Liver (tissue), 9 donors: Measurements from ENCODE around the gene C1orf21. TPM values are rescaled to one million over a fixed set of nuclear protein-coding genes. Genes with fewer than 3 reads are reported as not detected.

Source experiments
- DNase-seq: peaks from one replicate; pipeline ENCODE4 v3.0.0-alpha.2; 2017; ENCODE audit warnings: low spot score
- H3K27ac ChIP-seq, 2 donors: one replicate each; pipeline ENCODE4 v1.7.0; 2013; ENCODE audit warnings: inconsistent platforms in 2 of 2, low read length in 2 of 2, control low read depth in 1 of 2, low read depth in 1 of 2, mild to moderate bottlenecking in 1 of 2
- H3K27me3 ChIP-seq, 4 donors: one replicate each; pipeline versions ENCODE4 v1.6.1 to v1.7.0; 2013; ENCODE audit warnings: low read length in 3 of 4, inconsistent platforms in 1 of 4, mild to moderate bottlenecking in 1 of 4, moderate library complexity in 1 of 4; ENCODE audit not compliant: control insufficient read depth in 4 of 4, insufficient read depth in 4 of 4
- H3K36me3 ChIP-seq, 4 donors: one replicate each; pipeline versions ENCODE4 v1.6.1 to v1.7.0; 2013; ENCODE audit warnings: low read length in 3 of 4, mild to moderate bottlenecking in 3 of 4, low read depth in 1 of 4, moderate library complexity in 1 of 4; ENCODE audit not compliant: control insufficient read depth in 4 of 4, insufficient read depth in 3 of 4
- H3K4me1 ChIP-seq, 4 donors: one replicate each; pipeline versions ENCODE4 v1.6.1 to v1.7.0; 2013; ENCODE audit warnings: low read length in 3 of 4, mild to moderate bottlenecking in 3 of 4, moderate library complexity in 1 of 4; ENCODE audit not compliant: control insufficient read depth in 4 of 4, insufficient read depth in 4 of 4
- H3K4me3 ChIP-seq, 3 donors: one replicate each; pipeline versions ENCODE4 v1.6.1 to v1.7.0; 2013; ENCODE audit warnings: low read length in 3 of 3, control low read depth in 1 of 3, low read depth in 1 of 3, mild to moderate bottlenecking in 1 of 3
- H3K9ac ChIP-seq, 2 donors: one replicate each; pipeline ENCODE4 v1.7.0; 2013; ENCODE audit warnings: low read length in 2 of 2, mild to moderate bottlenecking in 2 of 2, moderate library complexity in 2 of 2, control low read depth in 1 of 2, low read depth in 1 of 2
- H3K9me3 ChIP-seq, 4 donors: one replicate each; pipeline versions ENCODE4 v1.6.1 to v1.7.0; 2013; ENCODE audit warnings: low read length in 3 of 4; ENCODE audit not compliant: control insufficient read depth in 4 of 4
- ATF3 ChIP-seq: IDR thresholded peaks from 2 replicates; pipeline ENCODE4 v1.6.1; 2016; ENCODE audit warnings: antibody characterized with exemption
- CTCF ChIP-seq: fragments of 150-350 bp; IDR thresholded peaks from 2 replicates; pipeline ENCODE4 v1.5.1; 2017; ENCODE audit warnings: improper control_type of control experiment, low read depth, low read length; ENCODE audit not compliant: missing input control
- EGR1 ChIP-seq, 2 donors: IDR thresholded peaks; 2 replicates each; pipeline ENCODE4 v1.6.1; 2016 to 2018; ENCODE audit warnings: antibody characterized with exemption in 2 of 2, low read depth in 2 of 2
- FOXA1 ChIP-seq: IDR thresholded peaks from 2 replicates; pipeline ENCODE4 v1.6.1; 2016; ENCODE audit warnings: antibody characterized with exemption
- FOXA2 ChIP-seq: IDR thresholded peaks from 2 replicates; pipeline ENCODE4 v1.6.1; 2016; ENCODE audit warnings: antibody characterized with exemption
- GABPA ChIP-seq, 2 donors: IDR thresholded peaks in 1 of 2; conservative IDR thresholded peaks in 1 of 2; 2 replicates each; pipeline ENCODE4 v1.6.1; 2016; ENCODE audit warnings: antibody characterized with exemption in 2 of 2, mild to moderate bottlenecking in 1 of 2, moderate library complexity in 1 of 2
- HNF4A ChIP-seq, 2 donors: conservative IDR thresholded peaks; 2 replicates each; pipeline ENCODE4 v1.6.1; 2016; ENCODE audit warnings: antibody characterized with exemption in 2 of 2, mild to moderate bottlenecking in 2 of 2
- HNF4G ChIP-seq: IDR thresholded peaks from 2 replicates; pipeline ENCODE4 v1.6.1; 2016; ENCODE audit warnings: antibody characterized with exemption
- JUND ChIP-seq, 2 donors: IDR thresholded peaks; 2 replicates each; pipeline ENCODE4 v1.6.1; 2016; ENCODE audit warnings: antibody characterized with exemption in 2 of 2
- MAX ChIP-seq: IDR thresholded peaks from 2 replicates; pipeline ENCODE4 v1.6.1; 2016; ENCODE audit warnings: antibody characterized with exemption
- NR2F2 ChIP-seq: IDR thresholded peaks from 2 replicates; pipeline ENCODE4 v1.6.1; 2016; ENCODE audit warnings: antibody characterized with exemption
- RAD21 ChIP-seq, 2 donors: IDR thresholded peaks; 2 replicates each; pipeline ENCODE4 v1.6.1; 2016; ENCODE audit warnings: antibody characterized with exemption in 2 of 2, mild to moderate bottlenecking in 2 of 2
- REST ChIP-seq: IDR thresholded peaks from 2 replicates; pipeline ENCODE4 v1.6.1; 2016; ENCODE audit warnings: antibody characterized with exemption, mild to moderate bottlenecking
- RXRA ChIP-seq, 2 donors: IDR thresholded peaks; 2 replicates each; pipeline ENCODE4 v1.6.1; 2017 to 2018; ENCODE audit warnings: antibody characterized with exemption in 2 of 2, mild to moderate bottlenecking in 1 of 2
- SP1 ChIP-seq: IDR thresholded peaks from 2 replicates; pipeline ENCODE4 v1.6.1; 2018; ENCODE audit warnings: antibody characterized with exemption, mild to moderate bottlenecking
- TAF1 ChIP-seq: conservative IDR thresholded peaks from 2 replicates; pipeline ENCODE4 v1.6.1; 2016; ENCODE audit warnings: antibody characterized with exemption, mild to moderate bottlenecking
- YY1 ChIP-seq: IDR thresholded peaks from 2 replicates; pipeline ENCODE4 v1.6.1; 2016; ENCODE audit warnings: antibody characterized with exemption, mild to moderate bottlenecking
- ZBTB33 ChIP-seq: IDR thresholded peaks from 2 replicates; pipeline ENCODE4 v1.6.1; 2016; ENCODE audit warnings: antibody characterized with exemption
- WGBS: extraction: QIAGEN DNeasy Blood & Tissue Kit; methylation state at CpG from one replicate; pipeline ENCODE4 v1.1.7; 2013; 5-methylcytosine and 5-hydroxymethylcytosine counted together
- polyA plus RNA-seq, 2 donors: library from polyadenylated mRNA; stranded (reverse) in 1 of 2; unstranded in 1 of 2; fragments of 200-250 nt in 1 of 2; fragments of >200 nt in 1 of 2; fragmentation: Nextera tagmentation in 1 of 2; extraction: Ambion mirVana in 1 of 2; gene quantifications; one replicate each; pipeline versions ENCODE4 v1.2.1 to v1.2.3, GENCODE V29; 2013 to 2015
- total RNA-seq, 2 donors: library from RNA; depleted of rRNA; stranded (reverse); fragments of >200 nt; gene quantifications; one replicate each; pipeline ENCODE4 v1.2.3, GENCODE V29; 2014
- donor health status: healthy.
- donor health status: healthy.
- donor health status: healthy.
- donor health status: healthy.
- donor health status: healthy.

C1orf21 gene
- total and polyA plus RNA-seq, 4 donors: 2.3 to 21.3 (median 13.4) TPM

GRCh38 chr1:184367427-184368038 is 19.3 kb upstream of the C1orf21 start:
- Histone ChIP-seq H3K36me3 (no peaks in the 10 kb centered on the region), H3K4me3 (no peak overlapping the region), H3K27me3 (peaks cover 0 to 3% (median 0%) of the 10 kb centered on the region in 4 donors), H3K27ac (no peak overlapping the region), H3K4me1 (no peaks in the 10 kb centered on the region), H3K9me3 (no peaks in the 10 kb centered on the region), H3K9ac (no peak overlapping the region)
- 90% methylated on average over 1 of the region's 1 CpG for WGBS
- no peak for DNase-seq
- TF ChIP-seq JUND (IDR thresholded peaks at IDR 0.05) (no peak), TAF1 (no peak), RAD21 (IDR thresholded peaks at IDR 0.05) (no peak), MAX (no peak)

- Histone ChIP-seq H3K27me3 (peaks cover 0 to 3% (median 0%) of the 10 kb centered on the region in 4 donors), H3K9ac (no peak overlapping the region), H3K9me3 (no peaks in the 10 kb centered on the region), H3K27ac (no peak overlapping the region), H3K36me3 (no peaks in the 10 kb centered on the region), H3K4me1 (no peaks in the 10 kb centered on the region), H3K4me3 (no peak overlapping the region)
- WGBS: 84% methylated on average over 2 of the region's 2 CpGs
- TF ChIP-seq SP1: no peak
- TF ChIP-seq TAF1: no peak
- TF ChIP-seq HNF4G: no peak
- no peak for TF ChIP-seq ATF3
- TF ChIP-seq JUND (IDR thresholded peaks at IDR 0.05): no peak
- TF ChIP-seq HNF4A (conservative IDR thresholded peaks at IDR 0.05): no peak
- TF ChIP-seq GABPA (IDR thresholded peaks at IDR 0.05 in 1 of 2, conservative IDR thresholded peaks at IDR 0.05 in 1 of 2): no peak
- DNase-seq: no peak
These were observed 18.5 kb upstream of the C1orf21 start for GRCh38 chr1:184368354-184368753.

- DNase-seq: no peak
- H3K9ac ChIP-seq: no peak overlapping the region
- H3K27me3 ChIP-seq: peaks cover 0 to 3% (median 0%) of the 10 kb centered on the region in 4 donors
- no peak overlapping the region for H3K4me3 ChIP-seq
- no peaks in the 10 kb centered on the region for H3K9me3 ChIP-seq
- 74% methylated on average over 4 of the region's 4 CpGs for WGBS
- no peaks in the 10 kb centered on the region for H3K36me3 ChIP-seq
- TF ChIP-seq JUND (IDR thresholded peaks at IDR 0.05): no peak
- no peak for TF ChIP-seq FOXA1
- no peak for TF ChIP-seq HNF4A (conservative IDR thresholded peaks at IDR 0.05)
- TF ChIP-seq RAD21 (IDR thresholded peaks at IDR 0.05): no peak
- no peak for TF ChIP-seq ATF3
- TF ChIP-seq MAX: no peak
- TF ChIP-seq TAF1: no peak
- TF ChIP-seq ZBTB33: no peak
- TF ChIP-seq EGR1 (IDR thresholded peaks at IDR 0.05; ENCODE audit: low read depth in 2 of 2): no peak
- TF ChIP-seq SP1: no peak
- TF ChIP-seq FOXA2: no peak
- no peak for TF ChIP-seq GABPA (IDR thresholded peaks at IDR 0.05 in 1 of 2, conservative IDR thresholded peaks at IDR 0.05 in 1 of 2)
- no peak for TF ChIP-seq RXRA (IDR thresholded peaks at IDR 0.05)
- no peak for TF ChIP-seq YY1
- no peak for TF ChIP-seq HNF4G
- TF ChIP-seq NR2F2: no peak
- no peak for TF ChIP-seq REST
- TF ChIP-seq CTCF: no peak
- no peak overlapping the region for H3K27ac ChIP-seq
- no peaks in the 10 kb centered on the region for H3K4me1 ChIP-seq
These were observed 16.0 kb upstream of the C1orf21 start for GRCh38 chr1:184370850-184371249.
